HG02885 (cell line): Measurements from ENCODE around the gene PRKAG2.
"Not testable (repeated sequence)": the region's sequence is repeated elsewhere in the genome, so short reads cannot be mapped to it uniquely, and the experiment has no call there.

Experiments used
- ATAC-seq: cut with Tn5 transposase; IDR thresholded peaks from one replicate; pipeline ENCODE4 v1.9.1; 2021; ENCODE audit warnings: mild to moderate bottlenecking; ENCODE audit not compliant: unreplicated experiment, poor library complexity

Gene PRKAG2

DNA sequence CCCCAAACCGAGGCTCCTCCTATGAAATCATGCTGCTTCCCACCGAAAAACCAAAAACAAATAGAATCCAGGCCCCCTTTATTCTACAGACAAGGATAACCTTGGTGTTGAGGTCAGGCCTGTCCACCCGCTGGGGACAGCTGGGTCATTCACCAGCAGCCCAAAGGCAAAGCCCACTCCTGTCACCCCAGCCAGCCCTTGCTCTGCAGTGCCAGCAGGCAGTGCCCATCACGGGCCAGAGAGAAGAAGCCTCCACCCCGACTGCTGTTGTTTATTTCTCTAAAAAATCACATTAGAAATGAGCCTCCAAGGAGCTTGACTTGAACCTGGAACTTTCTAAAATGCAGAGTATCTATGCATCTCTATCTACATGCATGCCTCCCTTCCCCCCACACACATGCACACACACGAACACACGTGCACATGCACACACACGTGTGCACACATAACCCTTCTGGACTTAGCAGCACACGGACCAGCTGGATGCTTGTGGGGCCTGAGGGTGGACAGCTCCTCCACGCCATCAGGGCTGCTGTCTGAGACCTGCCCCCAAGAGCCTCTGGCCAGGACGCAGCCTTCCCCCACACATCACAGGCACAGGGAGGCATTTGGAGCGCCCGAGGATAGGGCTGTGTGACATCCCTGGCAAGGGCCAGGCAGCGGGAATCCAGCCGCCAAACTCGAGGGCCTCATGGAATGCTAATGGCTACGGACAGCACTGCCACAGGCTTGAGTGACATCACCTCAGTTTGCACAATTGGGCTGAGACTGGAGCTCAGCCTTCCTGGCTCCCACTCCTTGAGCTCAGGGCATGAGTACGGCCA lies 22.8 kb downstream of the PRKAG2 start:
- no peak for ATAC-seq

GRCh38 chr7:151852486-151853396 lies 24.2 kb downstream of the PRKAG2 start:
- no peak for ATAC-seq

DNA sequence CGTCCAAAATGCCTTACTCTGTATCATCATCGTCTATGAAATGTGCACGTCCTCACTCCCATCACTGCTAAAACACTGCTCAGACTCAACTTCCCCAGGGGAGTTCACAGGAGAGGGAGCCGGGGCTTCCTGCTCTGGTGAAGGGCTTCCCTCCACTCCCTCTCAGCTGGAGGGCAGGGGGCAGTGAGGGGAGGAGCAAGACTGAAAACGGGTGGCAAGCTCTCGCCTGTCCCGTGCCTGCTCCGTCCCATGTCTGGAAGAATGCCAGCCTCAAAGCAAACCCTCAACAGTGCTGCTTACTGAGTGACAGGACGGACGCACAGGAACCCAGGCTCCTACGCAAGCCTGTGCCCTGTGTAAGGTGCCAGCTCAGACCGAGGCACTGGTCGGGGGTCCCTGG lies 25.1 kb downstream of the PRKAG2 start:
- ATAC-seq = no peak

- no peak for ATAC-seq
Observed at GRCh38 chr7:151851145-151851751, 25.7 kb downstream of the PRKAG2 start.

- no peak for ATAC-seq
Observed at GRCh38 chr7:151850491-151851124, 26.3 kb downstream of the PRKAG2 start.

DNA sequence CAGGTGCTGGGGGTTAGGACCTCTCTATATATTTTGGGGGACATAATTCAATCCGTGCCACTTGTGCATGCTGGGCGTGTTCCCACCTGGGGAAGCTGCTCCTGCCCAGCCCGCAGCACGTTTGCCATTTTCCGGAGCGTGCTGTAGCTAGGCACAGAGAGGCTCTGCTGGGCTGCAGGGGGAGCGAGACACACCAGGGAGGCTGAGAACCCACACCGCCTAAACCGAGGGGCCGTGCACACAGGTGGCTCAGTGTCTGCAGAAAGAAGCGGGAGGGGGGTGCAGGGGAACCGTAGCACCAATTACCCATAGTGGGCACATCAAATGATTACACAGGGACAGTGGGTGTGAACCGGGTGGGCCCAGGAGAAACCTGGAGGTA lies 27.0 kb downstream of the PRKAG2 start:
- ATAC-seq = no peak

GRCh38 chr7:151849008-151849878 lies 27.7 kb downstream of the PRKAG2 start:
- no peak for ATAC-seq

DNA sequence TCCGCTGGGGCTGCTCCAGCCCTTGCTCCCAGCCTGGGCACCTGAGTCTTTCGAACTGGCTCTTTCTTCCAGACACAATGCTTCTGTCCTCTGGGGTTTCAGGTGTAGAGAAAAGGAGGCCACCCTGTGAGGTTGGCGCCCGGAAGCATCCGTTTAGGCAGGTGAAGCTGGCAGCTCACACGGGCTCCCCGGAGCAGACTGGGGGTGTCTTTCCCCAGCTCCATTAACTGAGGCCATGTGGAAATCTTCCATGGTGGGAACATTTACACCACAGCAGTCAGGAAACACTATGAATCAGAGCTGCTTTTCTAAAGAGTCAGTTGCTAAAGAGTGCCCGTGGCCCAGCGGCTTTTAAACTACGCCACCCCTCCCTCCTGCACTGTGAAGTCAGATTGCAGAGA lies 29.2 kb downstream of the PRKAG2 start:
- ATAC-seq = no peak

DNA sequence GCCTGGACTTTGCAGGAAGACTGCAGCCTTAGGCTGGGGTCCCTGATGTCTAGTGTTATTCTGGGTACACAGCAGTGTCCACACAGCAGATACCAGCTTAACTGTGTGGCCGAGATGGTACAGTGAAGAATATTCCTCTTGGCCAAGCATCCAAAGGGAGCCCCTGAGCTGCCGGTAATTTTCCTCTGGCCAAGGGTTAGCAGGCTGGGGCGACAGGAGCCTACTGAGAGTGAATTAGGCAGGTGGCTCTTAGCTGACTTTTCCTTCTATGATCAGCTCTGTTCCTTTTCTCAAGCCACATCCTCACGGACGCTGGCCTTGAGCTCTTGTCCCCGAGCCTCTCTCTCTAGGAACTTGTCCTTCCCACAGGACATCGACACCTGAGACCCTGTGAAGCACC lies 29.8 kb downstream of the PRKAG2 start:
- ATAC-seq = no peak

- no peak for ATAC-seq
Observed at GRCh38 chr7:151845412-151846205, 31.3 kb downstream of the PRKAG2 start.

DNA sequence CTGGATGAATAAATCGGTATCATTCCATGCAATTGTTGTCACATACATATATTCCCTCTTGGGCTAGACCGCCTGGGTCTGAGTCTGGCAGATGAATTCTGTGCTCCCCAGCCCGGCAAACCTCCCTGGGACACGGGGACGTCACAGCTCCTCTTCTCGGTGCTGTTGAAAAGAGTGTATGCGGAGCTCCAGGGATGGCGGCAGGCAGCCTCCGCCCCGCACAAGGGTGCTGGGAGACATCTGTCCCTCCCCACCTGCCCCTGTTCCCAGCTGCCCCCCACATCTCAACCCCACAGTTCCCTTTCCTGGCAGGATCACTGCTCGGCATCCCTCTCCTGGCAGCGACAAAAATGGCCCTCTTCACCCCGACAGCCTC lies 32.1 kb downstream of the PRKAG2 start:
- no peak for ATAC-seq

DNA sequence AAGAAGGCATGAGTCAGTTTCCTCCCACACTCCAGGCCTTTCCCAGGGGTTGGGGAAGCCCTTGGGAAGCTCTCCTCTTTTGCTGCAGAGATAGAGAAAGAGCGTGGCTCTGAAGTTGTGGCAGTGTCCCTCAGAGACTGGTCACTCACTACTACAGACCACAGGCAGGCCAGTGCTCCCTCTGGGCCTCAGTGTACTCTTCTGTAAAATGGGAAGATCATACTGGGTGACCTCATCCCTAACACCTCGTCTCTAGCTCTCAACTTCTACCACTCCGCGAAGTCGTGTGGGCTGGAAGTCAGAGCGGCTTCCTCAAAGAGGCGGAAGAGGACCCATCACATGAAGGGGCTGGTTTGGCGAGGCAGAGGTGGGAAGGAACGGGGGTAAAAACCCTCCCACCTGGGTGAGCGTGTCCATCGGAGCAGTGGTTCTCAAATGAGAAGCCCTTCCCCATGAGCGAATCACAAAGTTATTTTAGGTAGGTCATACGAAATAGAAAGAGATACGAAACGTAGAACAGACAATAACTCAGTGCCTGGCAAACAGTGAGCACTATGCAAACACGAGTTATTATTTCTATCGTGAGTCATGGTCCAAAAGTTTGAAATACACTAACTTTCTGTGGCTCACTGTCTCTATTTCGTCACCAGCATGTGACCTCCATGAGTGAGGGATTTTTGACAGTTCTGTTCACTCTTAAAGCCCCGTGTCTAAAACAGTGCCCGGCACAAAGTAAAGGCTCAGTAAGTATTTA lies 32.7 kb downstream of the PRKAG2 start:
- no peak for ATAC-seq

- no peak for ATAC-seq
Observed at GRCh38 chr7:151843181-151843580, 33.7 kb downstream of the PRKAG2 start.

GRCh38 chr7:151841395-151842051 lies 35.4 kb downstream of the PRKAG2 start:
- not testable (repeated sequence) for ATAC-seq

- ATAC-seq = no peak
Observed at GRCh38 chr7:151840088-151840910, 36.6 kb downstream of the PRKAG2 start.

DNA sequence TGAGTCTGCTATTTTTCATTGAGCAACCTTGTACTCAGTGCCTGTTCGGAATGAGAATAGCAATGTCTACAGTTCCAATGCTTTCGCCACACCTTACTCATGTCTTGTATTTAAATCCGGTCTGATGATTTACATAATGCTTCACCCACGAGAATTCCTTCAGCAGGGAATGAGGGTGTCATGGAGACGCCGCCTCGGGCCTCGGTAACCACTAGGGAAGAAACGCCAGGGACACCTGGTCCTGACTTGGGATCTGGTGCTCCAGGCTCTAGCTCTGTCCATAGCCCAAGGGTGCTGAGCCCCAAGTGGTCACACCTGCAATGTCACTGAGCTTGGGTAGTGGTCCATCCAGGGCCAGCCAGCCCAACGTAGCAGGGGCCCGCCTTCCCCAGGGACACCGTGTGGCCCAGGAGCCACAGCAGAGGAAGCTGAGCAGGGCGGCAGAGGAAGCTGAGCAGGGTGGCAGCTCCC lies 37.4 kb downstream of the PRKAG2 start:
- no peak for ATAC-seq
